SKM-1 (cell line): ENCODE data around the gene HPCA.

Experiments
- DNase-seq: peaks from one replicate; lab custom pipeline; 2025; ENCODE audit not compliant: unreplicated experiment; lab: John Stamatoyannopoulos, UW

Gene HPCA

DNA sequence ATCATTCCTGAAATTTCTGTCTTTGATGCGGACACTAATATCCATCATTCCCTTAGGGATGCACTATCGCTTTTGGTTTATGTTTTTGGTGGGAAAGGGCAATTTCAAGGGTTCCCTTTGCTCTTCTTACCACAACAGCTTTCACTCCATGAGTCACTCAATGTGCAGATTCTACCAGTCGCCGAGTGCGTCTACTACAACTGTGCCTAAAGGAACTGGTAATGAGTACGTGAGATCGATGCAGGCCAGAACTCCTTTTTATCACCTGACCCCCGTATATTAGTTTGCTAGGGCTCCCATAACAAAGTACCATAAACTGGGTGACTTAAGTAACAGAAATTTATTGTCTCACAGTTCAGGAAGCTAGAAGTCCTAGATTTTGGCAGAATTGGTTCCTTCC lies 42.4 kb downstream of the HPCA start:
- DNase-seq, result no peak

DNA sequence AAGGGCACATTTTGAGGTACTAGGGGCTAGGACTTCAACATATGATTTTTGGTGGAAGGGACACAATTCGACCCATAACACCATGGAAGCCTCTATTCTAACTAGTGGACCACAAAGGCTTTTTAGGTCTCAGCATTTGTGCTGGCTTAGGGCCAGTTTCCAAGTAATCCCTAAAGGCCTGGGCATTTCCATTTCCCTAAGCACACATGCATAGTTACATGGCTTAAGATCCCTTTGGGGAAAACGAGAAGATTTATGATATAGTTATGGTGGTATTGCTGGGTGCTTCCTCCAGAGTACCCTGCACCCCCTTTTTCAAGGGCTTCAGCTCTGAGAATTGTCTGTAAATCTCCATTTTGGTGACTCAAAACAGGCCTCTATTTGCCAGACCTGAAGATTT lies 43.1 kb downstream of the HPCA start:
- no peak for DNase-seq

DNA sequence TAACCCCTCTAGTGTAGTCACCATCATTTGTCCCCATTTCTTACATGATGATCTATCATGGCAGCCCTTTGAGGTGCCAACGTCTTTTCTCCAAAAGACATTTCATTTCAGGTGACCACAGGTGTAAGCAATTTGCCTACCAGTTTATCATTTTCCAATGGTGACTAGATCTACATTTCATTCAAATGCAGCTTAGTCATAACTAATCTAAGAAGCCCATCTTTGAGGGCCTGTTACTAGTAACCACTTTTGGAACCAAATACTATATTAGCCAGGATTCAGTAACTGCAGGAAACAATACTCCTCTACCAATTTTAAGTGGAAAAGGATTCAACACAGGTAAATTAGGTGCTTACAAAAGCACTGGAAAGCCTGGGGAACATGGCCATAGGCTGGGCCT lies 45.5 kb downstream of the HPCA start:
- DNase-seq, result no peak

DNA sequence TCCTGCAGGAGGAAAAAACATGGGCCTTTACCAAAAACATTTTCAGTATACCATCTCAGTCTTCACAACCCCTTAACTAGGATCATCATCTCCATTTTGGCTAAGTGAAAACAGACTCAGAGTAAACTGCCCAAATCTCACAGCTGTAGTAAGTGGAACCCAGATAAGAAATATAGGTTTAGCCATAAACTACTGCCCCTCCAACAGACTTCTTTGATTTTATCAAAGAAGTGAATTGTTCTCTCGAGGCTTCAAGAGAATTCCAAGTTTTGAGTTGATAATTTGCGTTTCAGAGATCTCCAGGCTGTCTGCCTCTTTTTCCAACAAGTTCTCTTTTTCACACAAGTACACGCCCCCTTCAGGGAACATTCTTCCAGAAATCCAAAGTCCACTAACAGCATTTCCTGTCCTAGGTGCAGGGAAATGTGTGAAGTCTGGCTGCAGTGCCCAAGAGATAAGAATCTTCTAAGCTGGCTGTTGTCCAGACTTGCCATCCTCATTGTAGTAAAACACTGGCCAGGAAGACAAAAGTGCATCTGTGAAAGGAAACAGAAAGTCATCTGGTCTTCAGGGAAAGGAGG lies 47.5 kb downstream of the HPCA start:
- no peak for DNase-seq

DNA sequence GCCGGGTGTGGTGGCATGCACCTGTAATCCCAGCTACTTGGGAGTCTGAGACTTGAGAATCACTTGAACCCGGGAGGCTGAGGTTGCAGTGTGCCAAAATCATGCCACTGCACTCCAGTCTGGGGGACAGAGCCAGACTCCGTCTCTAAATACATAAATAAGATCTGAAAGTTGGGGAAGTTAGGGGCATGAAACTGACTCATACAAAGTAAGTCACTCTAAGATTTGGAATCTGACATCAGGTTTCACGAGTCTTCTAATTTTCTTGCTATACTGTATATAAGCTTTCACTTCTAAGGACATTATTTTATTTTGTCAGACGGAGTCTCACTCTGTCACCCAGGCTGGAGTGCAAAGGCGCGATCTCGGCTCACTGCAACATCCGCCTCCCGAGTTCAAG lies 48.2 kb downstream of the HPCA start:
- no peak for DNase-seq

DNA sequence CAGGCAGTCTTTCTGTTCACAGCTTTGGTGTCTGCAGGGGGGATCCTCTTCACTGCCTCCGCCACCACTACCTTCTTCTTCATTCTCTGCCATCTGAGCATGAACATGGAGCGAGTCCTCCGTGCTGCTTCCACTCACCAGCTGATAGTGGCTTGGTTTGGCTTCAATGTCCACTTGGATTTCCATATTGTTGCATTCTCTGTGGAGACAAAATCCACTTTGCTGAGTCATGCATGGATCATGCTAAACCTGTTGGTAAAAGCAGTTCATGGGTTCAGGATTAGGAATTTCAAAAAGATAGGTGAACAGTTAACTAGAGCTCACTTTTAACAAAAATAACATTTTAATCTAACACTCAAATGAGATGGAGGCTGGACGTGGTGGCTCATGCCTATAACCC lies 50.8 kb downstream of the HPCA start:
- no peak for DNase-seq

DNA sequence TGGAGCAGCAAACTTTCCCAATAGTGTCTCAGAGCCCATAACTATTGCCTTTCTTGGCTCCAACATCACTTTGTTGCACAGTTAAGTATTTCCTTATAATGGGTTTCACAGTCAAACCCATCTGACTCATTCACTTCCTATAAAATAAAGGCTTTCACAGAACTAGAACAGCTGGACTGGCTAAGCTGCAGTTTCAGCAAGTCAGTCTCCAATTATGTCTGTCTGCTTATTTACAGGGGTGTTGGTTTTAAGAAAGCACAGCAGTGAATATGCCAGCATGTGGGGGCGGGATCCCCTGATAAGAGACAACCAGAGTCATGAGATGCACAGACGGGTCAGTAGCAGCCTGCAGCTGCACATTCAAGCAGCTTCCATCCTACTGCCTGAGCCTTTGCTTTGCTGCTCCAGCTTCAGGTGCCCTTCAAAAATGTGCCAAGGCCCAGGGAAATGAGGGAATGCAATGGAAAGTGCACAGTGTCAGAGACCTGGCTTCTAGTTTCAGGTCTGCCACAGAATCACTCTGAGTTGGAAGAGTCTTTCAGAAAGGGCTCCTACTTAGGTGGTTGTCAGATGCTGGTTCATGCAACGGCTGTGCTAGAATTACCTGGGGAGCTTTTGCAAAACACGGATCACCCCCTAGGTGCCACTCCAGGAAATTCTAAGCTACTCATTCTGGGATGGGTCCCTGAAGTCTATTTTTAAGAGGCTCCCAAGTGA lies 53.5 kb downstream of the HPCA start:
- no peak for DNase-seq

DNA sequence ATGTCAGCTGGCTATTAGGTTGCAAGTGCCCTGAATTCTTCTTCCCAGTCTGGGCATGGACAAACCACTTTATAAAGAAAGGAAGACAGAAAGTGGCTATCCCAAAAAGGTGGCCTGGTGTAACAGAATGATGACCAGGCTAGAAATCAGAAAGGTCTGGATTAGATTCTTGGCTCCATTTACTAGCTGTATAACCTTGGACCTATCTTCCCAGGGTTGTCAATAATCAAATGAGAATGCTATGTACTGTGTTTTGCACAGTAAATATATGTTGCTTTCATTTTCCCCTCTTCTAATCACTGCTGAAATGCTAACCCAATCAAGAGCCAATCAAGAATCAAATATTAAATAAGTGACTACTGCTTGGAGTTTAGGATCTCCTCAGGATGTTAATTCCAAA lies 57.9 kb downstream of the HPCA start:
- no peak for DNase-seq
